Left lung (tissue), 10 donors: Measurements from ENCODE around the gene SDCCAG8. TPM values are rescaled to one million over a fixed set of nuclear protein-coding genes. Genes with fewer than 3 reads are reported as not detected.
"Not testable (repeated sequence)": the region's sequence is repeated elsewhere in the genome, so short reads cannot be mapped to it uniquely, and the experiment has no call there.

Source experiments
- ATAC-seq: fragments of 200-7000 bp; cut with Tn5 transposase; one replicate; pipeline ENCODE4 v1.9.1; 2020; ENCODE audit warnings: moderate library complexity
- DNase-seq, 4 donors: peaks; one replicate each; pipeline ENCODE4 v3.0.0-alpha.2; 2013 to 2020
- H3K27ac ChIP-seq, 2 donors: fragments of 200-600 bp; sonication (generic) in 1 of 2; one replicate each; pipeline versions ENCODE4 v1.5.0 to v1.8.0; 2020 to 2021
- H3K27me3 ChIP-seq, 2 donors: fragments of 200-600 bp; sonication (generic) in 1 of 2; one replicate each; pipeline versions ENCODE4 v1.5.0 to v1.8.0; 2020 to 2021
- H3K36me3 ChIP-seq, 2 donors: fragments of 200-600 bp; sonication (generic) in 1 of 2; one replicate each; pipeline versions ENCODE4 v1.5.0 to v1.8.0; 2020 to 2021
- H3K4me1 ChIP-seq, 2 donors: fragments of 200-600 bp; one replicate each; pipeline ENCODE4 v1.8.0; 2021
- H3K4me3 ChIP-seq, 2 donors: fragments of 200-600 bp; sonication (generic) in 1 of 2; one replicate each; pipeline versions ENCODE4 v1.5.0 to v1.8.0; 2020 to 2021; ENCODE audit warnings: mild to moderate bottlenecking in 1 of 2
- H3K9me3 ChIP-seq, 2 donors: fragments of 200-600 bp; sonication (generic) in 1 of 2; one replicate each; pipeline versions ENCODE4 v1.5.0 to v1.8.0; 2020 to 2021
- CTCF ChIP-seq, 2 donors: fragments of 200-600 bp; sonication (generic) in 1 of 2; IDR thresholded peaks; one replicate each; pipeline versions ENCODE4 v1.5.0 to v1.8.0; 2021; ENCODE audit warnings: antibody characterized with exemption in 2 of 2
- intact Hi-C, 2 donors: fragments of 100-400 bp; cut with DNase I; formaldehyde crosslinking; loops; one replicate each; pipeline versions ENCODE4 v1.11.2 to v1.14.2; 2022
- polyA plus RNA-seq, 6 donors: library from polyadenylated mRNA; unstranded; fragments of 120-200 nt; gene quantifications; one replicate each; pipeline ENCODE4 v1.2.1, GENCODE V29; 2013; ENCODE audit not compliant: insufficient read length in 6 of 6
- total RNA-seq, 2 donors: library from RNA; stranded (reverse); fragmentation: NEBNext Ultra II Directional; extraction: Animal tissue kit (Norgen Biotek cat#: 25700); gene quantifications; one replicate each; pipeline ENCODE4 v1.2.1, GENCODE V29; 2021
- donor health status: DM: no; HTN: yes; CAD: no.
- donor health status: DM: no; HTN: no; CAD: no.

The SDCCAG8 gene
- total and polyA plus RNA-seq, 8 donors = 36.6 to 83.7 (median 44.6) TPM

GRCh38 chr1:243336163-243336562 is 80.3 kb downstream of the SDCCAG8 start:
- Histone ChIP-seq H3K4me1 (no peaks in the 10 kb centered on the region), H3K27me3 (no peaks in the 10 kb centered on the region), H3K27ac (no peak overlapping the region), H3K9me3 (no peaks in the 10 kb centered on the region), H3K4me3 (no peak overlapping the region), H3K36me3 (peaks cover 0 to 53% of the 10 kb centered on the region in 2 donors)
- TF ChIP-seq CTCF (IDR thresholded peaks at IDR 0.05) = no peak
- ATAC-seq (no peak), DNase-seq (no peak)
- intact Hi-C loops = no loop called here

GRCh38 chr1:243338848-243339247 is 83.0 kb downstream of the SDCCAG8 start:
- H3K4me3 ChIP-seq, H3K27me3 ChIP-seq, DNase-seq, ATAC-seq, H3K27ac ChIP-seq, H3K9me3 ChIP-seq, intact Hi-C loops, H3K4me1 ChIP-seq: not testable (repeated sequence)
- peaks cover 0 to 44% of the 10 kb centered on the region in 2 donors for H3K36me3 ChIP-seq

GRCh38 chr1:243341074-243341473 is 85.2 kb downstream of the SDCCAG8 start:
- H3K27ac ChIP-seq = no peak overlapping the region
- H3K9me3 ChIP-seq = no peaks in the 10 kb centered on the region
- intact Hi-C loops = loop anchor here in 1 of 2 donors (5.0 to 10.0 kb wide), 2 partner anchors 404 to 931 kb away; no protein-coding TSS in a partner anchor
- no peaks in the 10 kb centered on the region for H3K4me1 ChIP-seq
- no peak for DNase-seq
- H3K4me3 ChIP-seq = no peak overlapping the region
- no peak for TF ChIP-seq CTCF (IDR thresholded peaks at IDR 0.05)
- peaks cover 0 to 37% of the 10 kb centered on the region in 2 donors for H3K36me3 ChIP-seq
- no peak for ATAC-seq
- no peaks in the 10 kb centered on the region for H3K27me3 ChIP-seq

GRCh38 chr1:243343970-243344937 is 88.4 kb downstream of the SDCCAG8 start:
- intact Hi-C loops = loop anchor here in 1 of 2 donors (5.0 to 10.0 kb wide), 2 partner anchors 401 to 928 kb away; no protein-coding TSS in a partner anchor
- peaks cover 0 to 46% of the 10 kb centered on the region in 2 donors for H3K36me3 ChIP-seq
- ATAC-seq = peak; percentile 83

GRCh38 chr1:243345205-243345604 is 89.4 kb downstream of the SDCCAG8 start:
- H3K9me3 ChIP-seq = no peaks in the 10 kb centered on the region
- H3K4me1 ChIP-seq = no peaks in the 10 kb centered on the region
- DNase-seq (peak in 1 of 4 donors; percentile 7), ATAC-seq (no peak)
- no peak overlapping the region for H3K4me3 ChIP-seq
- H3K27ac ChIP-seq = no peak overlapping the region
- no peak for TF ChIP-seq CTCF (IDR thresholded peaks at IDR 0.05)
- H3K36me3 ChIP-seq = peaks cover 0 to 46% of the 10 kb centered on the region in 2 donors
- no peaks in the 10 kb centered on the region for H3K27me3 ChIP-seq
- intact Hi-C loops = loop anchor here in 1 of 2 donors (10.0 kb wide), 1 partner anchor 400 kb away; no protein-coding TSS in a partner anchor

More at GRCh38 chr1:243343970-243344937, 88.4 kb downstream of the SDCCAG8 start:
- Histone ChIP-seq H3K4me3 (no peak overlapping the region), H3K27ac (no peak overlapping the region), H3K27me3 (no peaks in the 10 kb centered on the region), H3K4me1 (no peaks in the 10 kb centered on the region), H3K9me3 (no peaks in the 10 kb centered on the region)
- peak; percentile 54 to 56 for TF ChIP-seq CTCF (IDR thresholded peaks at IDR 0.05)
- peak in 2 of 4 donors; percentile 26 to 46 for DNase-seq
